B cell (primary cell): Measurements from ENCODE around the gene SLC9A3. TPM values are rescaled to one million over a fixed set of nuclear protein-coding genes. Genes with fewer than 3 reads are reported as not detected.

Source experiments
- ATAC-seq: fragments of 200-7000 bp; cut with Tn5 transposase; one replicate; pipeline ENCODE4 v1.10.0; 2021; ENCODE audit warnings: low read depth, mild to moderate bottlenecking, moderate number of reproducible peaks, moderate library complexity
- CTCF ChIA-PET: fragments of 350-600 bp; sonication (Branson Sonifier 250); formaldehyde crosslinking; loops from one replicate; lab custom pipeline; 2021; ENCODE audit warnings: antibody characterized with exemption, inconsistent platforms; lab: Charles Lee
- POLR2A ChIA-PET: fragments of 350-600 bp; sonication (Branson Sonifier 250); formaldehyde crosslinking; loops from one replicate; lab custom pipeline; 2021; ENCODE audit warnings: antibody characterized with exemption; lab: Charles Lee
- DNase-seq: peaks from one replicate; pipeline ENCODE4 v3.0.0; 2013
- H2AFZ ChIP-seq: 2 replicates; pipeline ENCODE4 v1.6.1; 2012; ENCODE audit warnings: mild to moderate bottlenecking, low read depth, low read length; ENCODE audit not compliant: insufficient read depth, poor library complexity, severe bottlenecking
- H3K27ac ChIP-seq, 2 donors: 1 replicate in 1 of 2; 2 replicates in 1 of 2; pipeline ENCODE4 v1.5.1; 2012 to 2013; ENCODE audit warnings: low read length in 2 of 2, mild to moderate bottlenecking in 2 of 2, moderate library complexity in 1 of 2
- H3K27me3 ChIP-seq, 4 experiments: fragments of 200-600 bp in 1 of 4; sonication (generic) in 1 of 4; replicated peaks in 1 of 4; 1 replicate in 2 of 4; 2 replicates in 2 of 4; pipeline versions ENCODE4 v1.6.1 to v1.7.0; 2013 to 2016; ENCODE audit warnings: low read length in 3 of 4, mild to moderate bottlenecking in 2 of 4, mixed read lengths in 1 of 4, moderate library complexity in 1 of 4; ENCODE audit not compliant: insufficient read depth in 4 of 4, control insufficient read depth in 3 of 4; ENCODE audit errors: control extremely low read depth in 1 of 4
- H3K36me3 ChIP-seq, 2 experiments: replicated peaks in 1 of 2; 1 replicate in 1 of 2; 2 replicates in 1 of 2; pipeline versions ENCODE4 v1.6.1 to v1.7.1; 2013; ENCODE audit warnings: low read length in 1 of 2; ENCODE audit not compliant: insufficient read depth in 2 of 2, control insufficient read depth in 1 of 2; ENCODE audit errors: control extremely low read depth in 1 of 2, extremely low read depth in 1 of 2
- H3K4me1 ChIP-seq, 2 donors: fragments of 200-600 bp in 1 of 2; sonication (generic) in 1 of 2; 1 replicate in 1 of 2; 2 replicates in 1 of 2; pipeline versions ENCODE4 v1.5.1 to v1.6.1; 2013 to 2017; ENCODE audit warnings: low read length in 2 of 2; ENCODE audit not compliant: control insufficient read depth in 2 of 2, insufficient read depth in 2 of 2
- H3K4me2 ChIP-seq: replicated peaks from 2 replicates; pipeline ENCODE3; 2012; ENCODE audit warnings: mild to moderate bottlenecking, low read depth, low read length; ENCODE audit not compliant: poor library complexity, severe bottlenecking
- H3K4me3 ChIP-seq, 5 experiments: fragments of 200-600 bp in 1 of 5; sonication (generic) in 1 of 5; 1 replicate in 3 of 5; 2 replicates in 2 of 5; pipeline versions ENCODE4 v1.5.1 to v1.7.0; 2011 to 2016; ENCODE audit warnings: low read length in 4 of 5, mild to moderate bottlenecking in 4 of 5, low read depth in 2 of 5, control low read depth in 1 of 5, moderate library complexity in 1 of 5; ENCODE audit not compliant: insufficient read depth in 1 of 5; ENCODE audit errors: control extremely low read depth in 1 of 5, extremely low read depth in 1 of 5
- H3K79me2 ChIP-seq: fragments of 200-600 bp; sonication (generic); one replicate; pipeline ENCODE4 v1.6.0; 2016; ENCODE audit warnings: low read length; ENCODE audit not compliant: control insufficient read depth, insufficient read depth
- H3K9ac ChIP-seq: fragments of 200-600 bp; sonication (generic); 2 replicates; pipeline ENCODE4 v1.6.1; 2017; ENCODE audit warnings: mild to moderate bottlenecking, low read length, moderate library complexity
- H3K9me3 ChIP-seq, 3 donors: one replicate each; pipeline versions ENCODE4 v1.6.1 to v1.7.1; 2013; ENCODE audit warnings: low read length in 2 of 3; ENCODE audit not compliant: control insufficient read depth in 2 of 3, insufficient read depth in 1 of 3; ENCODE audit errors: control extremely low read depth in 1 of 3
- H4K20me1 ChIP-seq: 2 replicates; pipeline ENCODE4 v1.6.0; 2012; ENCODE audit warnings: mild to moderate bottlenecking, low read length; ENCODE audit not compliant: insufficient read depth, control insufficient read depth, poor library complexity, severe bottlenecking
- H3K27ac Mint-ChIP-seq: one replicate; pipeline ENCODE4 v1.8.0; 2021; ENCODE audit warnings: mixed read lengths
- H3K27me3 Mint-ChIP-seq: one replicate; pipeline ENCODE4 v1.8.0; 2021; ENCODE audit warnings: mixed read lengths
- H3K4me1 Mint-ChIP-seq: one replicate; pipeline ENCODE4 v1.8.0; 2021; ENCODE audit warnings: mixed read lengths
- H3K4me3 Mint-ChIP-seq: one replicate; pipeline ENCODE4 v1.8.0; 2021; ENCODE audit warnings: mixed read lengths
- H3K9me3 Mint-ChIP-seq: one replicate; pipeline ENCODE4 v1.8.0; 2022; ENCODE audit warnings: mixed read lengths; ENCODE audit not compliant: insufficient read depth
- CTCF ChIP-seq: fragments of 200-600 bp; IDR thresholded peaks from one replicate; pipeline ENCODE4 v1.8.0; 2022; ENCODE audit warnings: antibody characterized with exemption, mild to moderate bottlenecking
- EZH2 ChIP-seq: IDR thresholded peaks from 2 replicates; pipeline ENCODE4 v1.6.1; 2012; ENCODE audit warnings: borderline replicate concordance, low read depth, mild to moderate bottlenecking, moderate library complexity, low read length; ENCODE audit not compliant: insufficient read depth, poor library complexity, severe bottlenecking
- WGBS: methylation state at CpG from one replicate; pipeline ENCODE4 v1.1.5; 2013; ENCODE audit warnings: missing lambda C conversion rate; ENCODE audit not compliant: insufficient coverage; 5-methylcytosine and 5-hydroxymethylcytosine counted together
- intact Hi-C: fragments of 100-400 bp; cut with micrococcal nuclease; formaldehyde crosslinking; loops from one replicate; pipeline ENCODE4 v1.10.0; 2022
- polyA plus RNA-seq: library from polyadenylated mRNA; depleted of rRNA; stranded (reverse); fragments of >200 nt; gene quantifications from 2 replicates; pipeline ENCODE4 v1.2.3, GENCODE V29; 2012
- total RNA-seq, 2 donors: library from RNA; stranded (reverse); fragments of 120-200 nt in 1 of 2; gene quantifications; 1 replicate in 1 of 2; 2 replicates in 1 of 2; pipeline versions ENCODE4 v1.2.3 to v1.2.4, GENCODE V29; 2013 to 2022

The SLC9A3 gene
- total and polyA plus RNA-seq, 2 donors (not counting 1 experiment from before 2014, with no cell fraction given) = 0.84 to 2.0 TPM

GRCh38 chr5:502325-503079 lies 21.7 kb downstream of the SLC9A3 start:
- Mint-ChIP-seq H3K27me3 (peaks cover 34% of the 10 kb centered on the region), H3K9me3 (no peaks in the 10 kb centered on the region), H3K4me1 (no peaks in the 10 kb centered on the region), H3K4me3 (no peak overlapping the region), H3K27ac (no peak overlapping the region)
- Histone ChIP-seq H3K9me3 (peaks cover 0 to 32% (median 0%) of the 10 kb centered on the region in 3 donors), H3K79me2 (no peaks in the 10 kb centered on the region), H2AFZ (no peak overlapping the region), H3K4me3 (no peak overlapping the region), H3K27ac (no peak overlapping the region), H3K4me1 (peaks cover 8 to 13% of the 10 kb centered on the region in 2 donors), H3K36me3 (no peaks in the 10 kb centered on the region), H3K27me3 (peaks cover 0 to 63% (median 11%) of the 10 kb centered on the region in 4 experiments), H3K9ac (no peak overlapping the region), H4K20me1 (no peaks in the 10 kb centered on the region), H3K4me2 (no peak overlapping the region)
- 70% methylated on average over 30 of the region's 36 CpGs for WGBS
- intact Hi-C loops = no loop called here
- POLR2A ChIA-PET = interaction anchor here (0.7 kb wide), 1 partner anchor 1735 kb away, joined by 7 read pairs; no protein-coding TSS in a partner anchor
- DNase-seq (no peak), ATAC-seq (no peak)
- CTCF ChIA-PET = no interaction called here
- TF ChIP-seq EZH2 (no peak), CTCF (no peak)

- peaks cover 34% of the 10 kb centered on the region for H3K27me3 Mint-ChIP-seq
- no peaks in the 10 kb centered on the region for H4K20me1 ChIP-seq
- no peak for TF ChIP-seq EZH2
- no peak for TF ChIP-seq CTCF
- ChIA-PET CTCF (no interaction called here), POLR2A (no interaction called here)
- no peak for DNase-seq
- intact Hi-C loops = no loop called here
- H3K9me3 ChIP-seq = peaks cover 0 to 32% (median 0%) of the 10 kb centered on the region in 3 donors
- H3K27ac ChIP-seq = no peak overlapping the region
- no peak overlapping the region for H3K4me3 Mint-ChIP-seq
- H3K4me2 ChIP-seq = peak overlapping the region; percentile 38
- no peaks in the 10 kb centered on the region for H3K79me2 ChIP-seq
- H3K4me1 Mint-ChIP-seq = no peaks in the 10 kb centered on the region
- WGBS = 13% methylated on average over 23 of the region's 23 CpGs
- H3K27ac Mint-ChIP-seq = no peak overlapping the region
- H3K9me3 Mint-ChIP-seq = no peaks in the 10 kb centered on the region
- H3K4me1 ChIP-seq = peaks cover 8 to 13% of the 10 kb centered on the region in 2 donors
- H3K4me3 ChIP-seq = no peak overlapping the region
- H3K9ac ChIP-seq = no peak overlapping the region
- peaks cover 0 to 63% (median 11%) of the 10 kb centered on the region in 4 experiments for H3K27me3 ChIP-seq
- no peaks in the 10 kb centered on the region for H3K36me3 ChIP-seq
- ATAC-seq = no peak
- no peak overlapping the region for H2AFZ ChIP-seq
Observed at GRCh38 chr5:501831-502184, 22.4 kb downstream of the SLC9A3 start.
